Measurements from ENCODE around the gene AATK. TPM values are rescaled to one million over a fixed set of nuclear protein-coding genes. Genes with fewer than 3 reads are reported as not detected.
A peak's percentile ranks its signal among the peaks of the same experiment; 100 is the strongest.

Gene AATK
- total and polyA plus RNA-seq, 2 of the 13 experiments (the other 11 are each of a cell fraction or from before 2014, with no cell fraction given) = 2.9 to 8.4 TPM

DNA sequence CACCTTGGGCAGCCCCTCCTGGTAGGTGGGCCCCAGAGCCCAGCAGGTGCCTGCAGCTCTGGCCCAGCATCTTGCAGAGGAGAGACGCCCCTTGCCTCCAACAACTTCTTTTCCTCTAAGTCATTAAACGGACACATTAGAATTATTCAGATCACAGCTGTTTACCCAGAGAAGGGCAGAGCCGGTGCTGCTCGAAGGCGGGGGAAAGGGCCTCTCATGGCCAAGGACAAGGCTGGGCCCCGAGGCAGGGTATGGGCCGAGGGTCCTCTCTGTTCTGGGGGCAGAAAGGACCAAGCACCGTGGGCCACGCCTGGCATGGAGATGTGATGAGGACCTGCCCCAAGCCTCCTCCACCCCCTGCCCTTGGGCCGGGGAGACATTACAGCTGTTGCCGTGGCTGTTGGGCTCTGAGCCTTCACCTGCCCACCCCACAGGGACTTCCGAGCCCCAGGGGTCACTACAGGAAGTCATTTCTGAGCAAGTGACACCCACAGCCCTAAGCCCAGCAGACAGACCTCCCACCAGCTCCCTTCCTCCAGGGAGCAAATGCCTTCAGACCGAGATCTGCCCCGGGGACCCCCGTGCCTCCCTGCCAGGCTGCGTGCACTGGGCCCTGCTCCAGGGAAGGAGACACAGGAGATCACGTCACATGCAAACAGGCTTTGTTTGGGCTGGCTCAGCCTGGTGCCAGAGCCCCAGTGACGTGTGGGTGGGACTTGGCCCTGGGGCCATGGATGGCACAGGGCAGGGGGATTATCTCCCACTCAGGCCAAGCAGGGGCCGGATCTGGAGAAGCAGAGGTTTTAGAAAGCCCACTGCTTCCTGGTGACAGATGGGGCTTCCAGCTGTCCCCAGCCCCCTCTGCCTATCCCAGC is 1.4 kb downstream of the AATK start (continued):
- TF ChIP-seq, protein P1, sequence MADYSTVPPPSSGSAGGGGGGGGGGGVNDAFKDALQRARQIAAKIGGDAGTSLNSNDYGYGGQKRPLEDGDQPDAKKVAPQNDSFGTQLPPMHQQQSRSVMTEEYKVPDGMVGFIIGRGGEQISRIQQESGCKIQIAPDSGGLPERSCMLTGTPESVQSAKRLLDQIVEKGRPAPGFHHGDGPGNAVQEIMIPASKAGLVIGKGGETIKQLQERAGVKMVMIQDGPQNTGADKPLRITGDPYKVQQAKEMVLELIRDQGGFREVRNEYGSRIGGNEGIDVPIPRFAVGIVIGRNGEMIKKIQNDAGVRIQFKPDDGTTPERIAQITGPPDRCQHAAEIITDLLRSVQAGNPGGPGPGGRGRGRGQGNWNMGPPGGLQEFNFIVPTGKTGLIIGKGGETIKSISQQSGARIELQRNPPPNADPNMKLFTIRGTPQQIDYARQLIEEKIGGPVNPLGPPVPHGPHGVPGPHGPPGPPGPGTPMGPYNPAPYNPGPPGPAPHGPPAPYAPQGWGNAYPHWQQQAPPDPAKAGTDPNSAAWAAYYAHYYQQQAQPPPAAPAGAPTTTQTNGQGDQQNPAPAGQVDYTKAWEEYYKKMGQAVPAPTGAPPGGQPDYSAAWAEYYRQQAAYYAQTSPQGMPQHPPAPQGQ (CRISPR knock-in tag; IDR thresholded peaks at IDR 0.05; ENCODE audit: borderline replicate concordance) = no peak
- TF ChIP-seq ELF1 (CRISPR knock-in tag; IDR thresholded peaks at IDR 0.05) (peak; percentile 9), SIX4 (CRISPR knock-in tag; IDR thresholded peaks at IDR 0.05) (no peak), ATAD3A (CRISPR knock-in tag; IDR thresholded peaks at IDR 0.05) (no peak), ZNF768 (CRISPR knock-in tag; IDR thresholded peaks at IDR 0.05) (peak; percentile 74; the same call in 1 of the 2 replicates), MXI1 (IDR thresholded peaks at IDR 0.05; ENCODE audit: borderline replicate concordance, low read depth, low read length) (no peak), ZNF431 (CRISPR knock-in tag; IDR thresholded peaks at IDR 0.05; ENCODE audit: borderline replicate concordance, low read depth) (no peak), GABPA (IDR thresholded peaks at IDR 0.05; ENCODE audit: low read depth, low read length) (no peak), GABPA (CRISPR knock-in tag; IDR thresholded peaks at IDR 0.05; ENCODE audit: low read depth) (no peak; the same call in 1 of the 2 replicates), ZNF660 (CRISPR knock-in tag; IDR thresholded peaks at IDR 0.05; ENCODE audit: borderline replicate concordance, low read depth) (0 out of 2 replicates have a peak, but pooled peaks have one; percentile 38), NFYC (CRISPR knock-in tag; IDR thresholded peaks at IDR 0.05) (no peak), ZFX (CRISPR knock-in tag; IDR thresholded peaks at IDR 0.05; ENCODE audit: low read depth) (peak; percentile 54; the same call in 1 of the 2 replicates), PHF20 (CRISPR knock-in tag; IDR thresholded peaks at IDR 0.05) (no peak), ZNF225 (CRISPR knock-in tag; IDR thresholded peaks at IDR 0.05) (peak; percentile 77), NFKB2 (CRISPR knock-in tag; IDR thresholded peaks at IDR 0.05; ENCODE audit: borderline replicate concordance) (no peak)
- TF ChIP-seq, protein P2, sequence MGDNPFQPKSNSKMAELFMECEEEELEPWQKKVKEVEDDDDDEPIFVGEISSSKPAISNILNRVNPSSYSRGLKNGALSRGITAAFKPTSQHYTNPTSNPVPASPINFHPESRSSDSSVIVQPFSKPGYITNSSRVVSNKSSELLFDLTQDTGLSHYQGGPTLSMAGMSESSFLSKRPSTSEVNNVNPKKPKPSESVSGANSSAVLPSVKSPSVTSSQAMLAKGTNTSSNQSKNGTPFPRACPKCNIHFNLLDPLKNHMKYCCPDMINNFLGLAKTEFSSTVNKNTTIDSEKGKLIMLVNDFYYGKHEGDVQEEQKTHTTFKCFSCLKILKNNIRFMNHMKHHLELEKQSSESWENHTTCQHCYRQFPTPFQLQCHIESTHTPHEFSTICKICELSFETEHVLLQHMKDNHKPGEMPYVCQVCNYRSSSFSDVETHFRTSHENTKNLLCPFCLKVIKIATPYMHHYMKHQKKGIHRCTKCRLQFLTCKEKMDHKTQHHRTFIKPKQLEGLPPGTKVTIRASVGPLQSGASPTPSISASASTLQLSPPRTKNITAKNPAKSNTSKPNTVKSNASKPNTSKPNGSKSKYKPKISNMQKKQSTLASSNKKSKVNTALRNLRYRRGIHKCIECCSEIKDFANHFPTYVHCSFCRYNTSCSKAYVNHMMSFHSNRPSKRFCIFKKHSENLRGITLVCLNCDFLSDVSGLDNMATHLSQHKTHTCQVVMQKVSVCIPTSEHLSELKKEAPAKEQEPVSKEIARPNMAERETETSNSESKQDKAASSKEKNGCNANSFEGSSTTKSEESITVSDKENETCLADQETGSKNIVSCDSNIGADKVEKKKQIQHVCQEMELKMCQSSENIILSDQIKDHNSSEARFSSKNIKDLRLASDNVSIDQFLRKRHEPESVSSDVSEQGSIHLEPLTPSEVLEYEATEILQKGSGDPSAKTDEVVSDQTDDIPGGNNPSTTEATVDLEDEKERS (CRISPR knock-in tag; IDR thresholded peaks at IDR 0.05) = no peak
- TF ChIP-seq, protein P3, sequence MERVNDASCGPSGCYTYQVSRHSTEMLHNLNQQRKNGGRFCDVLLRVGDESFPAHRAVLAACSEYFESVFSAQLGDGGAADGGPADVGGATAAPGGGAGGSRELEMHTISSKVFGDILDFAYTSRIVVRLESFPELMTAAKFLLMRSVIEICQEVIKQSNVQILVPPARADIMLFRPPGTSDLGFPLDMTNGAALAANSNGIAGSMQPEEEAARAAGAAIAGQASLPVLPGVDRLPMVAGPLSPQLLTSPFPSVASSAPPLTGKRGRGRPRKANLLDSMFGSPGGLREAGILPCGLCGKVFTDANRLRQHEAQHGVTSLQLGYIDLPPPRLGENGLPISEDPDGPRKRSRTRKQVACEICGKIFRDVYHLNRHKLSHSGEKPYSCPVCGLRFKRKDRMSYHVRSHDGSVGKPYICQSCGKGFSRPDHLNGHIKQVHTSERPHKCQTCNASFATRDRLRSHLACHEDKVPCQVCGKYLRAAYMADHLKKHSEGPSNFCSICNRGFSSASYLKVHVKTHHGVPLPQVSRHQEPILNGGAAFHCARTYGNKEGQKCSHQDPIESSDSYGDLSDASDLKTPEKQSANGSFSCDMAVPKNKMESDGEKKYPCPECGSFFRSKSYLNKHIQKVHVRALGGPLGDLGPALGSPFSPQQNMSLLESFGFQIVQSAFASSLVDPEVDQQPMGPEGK (CRISPR knock-in tag; IDR thresholded peaks at IDR 0.05) = peak; percentile 30; the same call in 1 of the 2 replicates
- TF ChIP-seq, protein P4, sequence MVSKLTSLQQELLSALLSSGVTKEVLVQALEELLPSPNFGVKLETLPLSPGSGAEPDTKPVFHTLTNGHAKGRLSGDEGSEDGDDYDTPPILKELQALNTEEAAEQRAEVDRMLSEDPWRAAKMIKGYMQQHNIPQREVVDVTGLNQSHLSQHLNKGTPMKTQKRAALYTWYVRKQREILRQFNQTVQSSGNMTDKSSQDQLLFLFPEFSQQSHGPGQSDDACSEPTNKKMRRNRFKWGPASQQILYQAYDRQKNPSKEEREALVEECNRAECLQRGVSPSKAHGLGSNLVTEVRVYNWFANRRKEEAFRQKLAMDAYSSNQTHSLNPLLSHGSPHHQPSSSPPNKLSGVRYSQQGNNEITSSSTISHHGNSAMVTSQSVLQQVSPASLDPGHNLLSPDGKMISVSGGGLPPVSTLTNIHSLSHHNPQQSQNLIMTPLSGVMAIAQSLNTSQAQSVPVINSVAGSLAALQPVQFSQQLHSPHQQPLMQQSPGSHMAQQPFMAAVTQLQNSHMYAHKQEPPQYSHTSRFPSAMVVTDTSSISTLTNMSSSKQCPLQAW (CRISPR knock-in tag; IDR thresholded peaks at IDR 0.05) = no peak

All from HepG2 (cell line).